GM19238 (cell line): ENCODE results near the gene SPCS1.
"Not testable (repeated sequence)": the region's sequence is repeated elsewhere in the genome, so short reads cannot be mapped to it uniquely, and the experiment has no call there.

Source experiments
- DNase-seq: peaks from one replicate; pipeline ENCODE4 v3.0.0; 2011; ENCODE audit warnings: low spot score; ENCODE audit not compliant: insufficient read length

The SPCS1 gene

DNA sequence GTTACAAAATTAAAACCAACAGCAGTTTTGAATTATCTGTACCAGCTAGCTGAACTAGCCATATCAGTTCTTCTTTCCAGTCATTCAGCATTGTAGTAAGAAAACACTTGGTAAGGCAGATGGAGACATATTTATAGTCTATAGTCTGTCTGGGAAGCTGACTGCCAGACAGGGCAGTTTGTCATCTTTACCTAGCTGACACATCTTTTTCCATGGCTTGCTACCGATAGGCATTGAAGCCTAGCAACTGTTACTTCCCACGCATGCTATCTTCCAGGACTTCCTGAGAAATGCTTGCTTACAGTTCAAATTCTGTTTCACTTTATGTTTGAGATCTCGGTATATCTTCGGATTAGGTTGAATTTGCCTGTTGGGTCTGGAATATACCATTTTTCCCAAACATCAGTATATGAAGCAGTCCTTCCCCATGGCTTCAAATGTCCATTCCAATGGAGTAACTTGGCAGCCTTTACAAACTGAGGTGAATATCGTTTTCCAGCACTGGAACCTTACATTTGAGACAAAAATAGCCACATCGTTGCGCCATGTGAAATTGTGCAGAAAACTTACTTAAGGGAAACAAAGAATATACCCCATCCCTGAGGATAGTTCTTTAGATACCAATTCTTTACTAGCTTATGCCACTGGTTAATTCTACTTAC is 11.2 kb upstream of the SPCS1 start:
- DNase-seq: no peak

DNA sequence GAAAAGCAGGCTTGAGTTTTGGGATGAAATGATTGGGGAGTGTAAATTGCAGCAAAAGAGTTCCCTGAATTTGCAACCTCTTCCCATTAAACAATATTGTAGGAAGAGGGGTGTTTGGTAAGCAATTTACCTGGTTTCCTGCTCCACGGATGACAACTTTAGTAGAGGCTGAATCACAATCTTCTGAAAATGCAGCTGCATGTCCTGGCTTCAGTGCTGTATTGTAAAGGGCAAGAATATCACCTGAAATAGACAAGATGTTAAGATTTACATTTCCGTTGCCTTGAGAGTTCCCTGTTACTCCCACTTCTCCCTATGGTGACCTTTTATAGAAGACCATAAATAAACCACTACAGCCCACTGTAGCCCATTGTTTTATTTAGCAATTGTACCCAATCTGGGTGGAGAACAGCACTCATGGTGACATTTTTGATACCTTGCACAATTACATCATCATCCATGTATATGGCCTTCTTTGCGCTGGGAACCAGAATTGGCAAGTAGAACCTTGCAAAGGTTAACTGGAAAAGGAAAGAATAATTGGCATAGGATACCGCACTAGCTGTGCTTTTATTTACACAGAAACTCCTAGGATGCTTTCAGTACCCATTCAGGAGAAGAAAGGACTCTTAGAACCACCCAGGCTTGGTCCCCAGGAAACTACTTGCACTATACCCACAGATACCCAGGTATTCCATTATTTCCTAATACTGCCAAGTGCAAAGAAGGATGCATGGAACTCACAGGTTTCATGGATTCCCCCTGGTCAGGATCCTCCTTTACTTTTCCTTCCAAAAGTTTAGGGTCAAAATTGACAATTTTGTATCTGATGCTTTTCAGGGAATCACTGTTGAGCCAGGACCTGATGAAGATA is 9.9 kb upstream of the SPCS1 start:
- no peak for DNase-seq

- no peak for DNase-seq
These were observed 8.9 kb upstream of the SPCS1 start for GRCh38 chr3:52696830-52697631.

DNA sequence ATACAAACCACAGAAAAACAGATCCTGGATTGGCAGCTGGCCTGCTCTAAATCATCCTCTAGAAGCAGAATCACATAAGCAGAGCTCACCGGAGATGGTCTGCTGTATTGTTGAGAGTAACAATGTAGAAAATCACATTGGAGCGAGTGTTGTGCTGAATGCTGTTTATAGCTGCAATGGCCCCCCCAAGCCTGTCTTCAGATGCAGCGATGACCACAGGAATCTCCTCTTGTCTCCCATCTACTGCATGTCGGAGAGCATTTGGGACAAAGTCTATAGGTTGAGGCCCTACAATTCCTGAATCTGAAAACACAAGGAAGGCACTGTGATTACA is 8.3 kb upstream of the SPCS1 start:
- no peak for DNase-seq

DNA sequence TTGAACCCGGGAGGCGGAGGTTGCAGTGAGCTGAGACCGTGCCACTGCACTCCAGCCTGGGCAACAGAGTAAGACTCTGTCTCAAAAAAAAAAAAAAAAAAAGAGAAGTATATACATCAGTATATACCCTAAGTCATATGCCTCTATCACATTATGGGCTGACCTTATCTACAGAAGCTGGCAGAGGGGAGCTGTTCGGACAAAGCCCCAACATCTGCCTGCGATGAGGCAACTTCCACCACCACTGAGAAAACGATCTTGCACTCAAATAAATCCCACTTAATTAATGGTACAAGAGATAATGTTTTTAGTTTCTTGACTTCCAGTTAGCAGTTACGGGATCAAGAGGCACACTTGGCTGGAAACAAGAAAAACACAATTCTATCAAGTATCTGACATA is 2.6 kb upstream of the SPCS1 start:
- DNase-seq: no peak

- DNase-seq: no peak
These were observed 1.1 kb upstream of the SPCS1 start for GRCh38 chr3:52704611-52705437.

- no peak for DNase-seq
These were observed 543 bp upstream of the SPCS1 start for GRCh38 chr3:52705438-52705687.

GRCh38 chr3:52707585-52707984 is 1.7 kb downstream of the SPCS1 start:
- DNase-seq: no peak

- no peak for DNase-seq
These were observed 4.6 kb downstream of the SPCS1 start for GRCh38 chr3:52710512-52710911.

GRCh38 chr3:52712291-52713212 is 6.6 kb downstream of the SPCS1 start:
- no peak for DNase-seq

DNA sequence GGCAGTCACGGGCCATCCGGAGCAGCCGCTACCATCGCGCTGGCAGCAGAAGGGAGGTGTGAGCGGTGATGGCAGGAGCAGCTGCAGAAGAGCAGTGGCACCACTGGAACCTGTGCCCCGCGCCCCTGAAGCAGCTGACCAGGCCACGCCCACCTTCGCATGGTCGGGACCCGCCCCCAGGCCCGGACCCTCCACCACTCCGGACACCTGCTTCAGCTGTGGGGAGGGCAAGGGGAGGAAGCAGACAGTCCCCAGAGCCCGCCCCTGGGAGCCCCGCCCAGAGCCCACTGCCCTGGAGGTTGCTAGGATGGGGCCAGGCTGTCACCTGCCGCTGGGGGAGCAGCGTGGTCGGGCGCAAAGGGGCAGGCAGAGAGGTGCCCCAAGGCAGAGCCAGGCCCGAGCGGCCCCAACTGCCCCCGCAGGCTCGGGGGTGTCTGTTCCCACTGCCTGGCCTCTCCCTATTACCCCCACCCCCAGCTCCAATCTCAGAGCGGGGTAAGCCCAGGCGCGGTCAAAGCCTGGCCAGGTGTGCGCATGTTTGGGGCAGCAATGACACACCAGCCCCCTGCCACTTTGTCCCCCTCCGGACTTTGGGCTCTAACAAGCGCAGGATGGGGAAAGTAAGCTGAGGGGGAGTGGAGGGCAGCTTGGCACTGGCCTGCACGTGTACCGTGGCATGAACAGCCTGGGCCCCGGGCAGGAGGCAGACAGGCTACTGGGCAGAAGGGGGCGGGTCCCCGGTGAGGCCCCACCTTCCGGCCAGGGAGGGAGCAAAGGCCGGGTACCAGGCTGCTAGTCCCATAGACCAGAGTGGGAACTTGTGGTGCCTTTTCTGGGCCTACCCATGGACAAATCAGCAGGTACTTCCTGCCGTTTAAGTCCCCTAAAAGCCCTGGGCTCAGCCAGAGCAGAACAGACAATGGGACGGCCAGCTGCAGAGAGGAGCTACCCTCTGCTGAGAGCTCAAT is 8.7 kb downstream of the SPCS1 start:
- DNase-seq: no peak

GRCh38 chr3:52715714-52716305 is 9.9 kb downstream of the SPCS1 start:
- DNase-seq: no peak

DNA sequence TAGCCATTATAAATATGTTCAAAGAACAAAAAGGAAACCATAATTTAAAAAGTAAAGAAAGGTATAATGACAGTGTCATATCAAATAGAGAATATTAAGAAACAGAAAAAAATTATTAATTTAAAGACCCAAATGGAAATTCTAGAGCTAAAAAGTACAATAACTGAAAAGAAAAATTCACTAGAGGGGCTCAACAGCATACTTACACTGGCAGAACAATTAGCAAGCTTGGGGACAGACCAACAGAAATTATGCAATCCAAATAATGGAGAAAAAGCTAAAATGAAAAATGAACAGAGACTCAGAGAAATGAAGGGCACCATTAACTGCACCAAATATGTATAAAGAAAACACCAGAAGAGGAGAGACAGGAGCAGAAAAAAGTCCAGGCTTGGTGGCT is 13.7 kb downstream of the SPCS1 start:
- DNase-seq: no peak

- no peak for DNase-seq
These were observed 15.3 kb downstream of the SPCS1 start for GRCh38 chr3:52721002-52721729.

DNA sequence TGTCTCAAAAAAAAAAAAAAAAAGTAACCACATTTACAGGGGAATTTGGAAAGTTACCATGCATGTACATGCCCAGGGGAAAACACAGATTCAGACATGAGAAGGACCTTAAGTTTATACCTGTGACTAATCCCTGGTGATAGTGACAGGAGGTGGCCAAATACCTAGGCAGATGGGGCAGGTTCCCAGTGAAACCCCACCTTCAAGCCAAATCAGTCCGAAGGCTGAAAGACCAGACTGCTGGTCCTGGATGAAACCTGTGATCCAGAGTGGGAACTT is 15.8 kb downstream of the SPCS1 start:
- no peak for DNase-seq

DNA sequence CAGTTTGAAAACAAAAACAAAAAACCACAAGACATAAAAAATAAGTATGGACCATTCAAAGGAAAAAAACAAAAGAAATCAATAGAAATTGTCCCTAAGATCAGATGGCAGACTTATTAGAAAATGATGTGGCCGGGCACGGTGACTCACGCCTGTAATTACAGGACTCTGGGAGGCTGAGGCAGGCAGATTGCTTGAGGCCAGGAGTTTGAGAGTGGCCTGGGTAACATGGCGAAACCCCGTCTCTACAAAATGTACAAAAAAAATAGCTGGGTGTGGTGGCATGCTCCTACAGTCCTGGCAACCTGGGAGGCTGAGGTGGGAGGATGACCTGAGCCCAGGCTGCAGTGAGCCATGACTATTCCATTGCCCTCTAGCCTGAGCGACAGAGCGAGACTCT is 16.6 kb downstream of the SPCS1 start:
- DNase-seq: no peak

DNA sequence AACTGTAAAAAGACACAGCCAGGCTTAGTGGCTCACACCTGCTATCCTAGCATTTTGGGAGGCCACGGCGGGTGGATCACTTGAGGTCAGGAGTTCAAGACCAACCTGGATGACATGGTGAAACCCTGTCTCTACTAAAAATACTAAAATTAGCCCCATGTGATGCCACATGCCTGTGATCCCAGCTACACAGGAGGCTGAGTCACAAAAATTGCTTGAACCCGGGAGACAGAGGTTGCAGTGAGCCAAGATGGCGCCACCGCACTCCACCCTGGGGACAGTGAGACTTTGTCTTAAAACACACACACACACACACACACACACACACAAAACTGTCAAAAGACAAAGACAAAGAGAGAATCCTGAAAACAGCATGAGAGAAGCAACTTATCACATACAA is 18.0 kb downstream of the SPCS1 start:
- DNase-seq: no peak

- DNase-seq: no peak
These were observed 18.6 kb downstream of the SPCS1 start for GRCh38 chr3:52724511-52724910.

GRCh38 chr3:52728753-52729152 is 22.8 kb downstream of the SPCS1 start:
- DNase-seq: not testable (repeated sequence)
